ENCODE measurements around the gene MON1A.
"Not testable (repeated sequence)": the region's sequence is repeated elsewhere in the genome, so short reads cannot be mapped to it uniquely, and the experiment has no call there.

Gene MON1A

GRCh38 chr3:49927798-49928197, 1.8 kb downstream of the MON1A start:
- no peak for TF ChIP-seq CTCF (IDR thresholded peaks at IDR 0.05; ENCODE audit: low read depth, low read length)
- Histone ChIP-seq H3K27ac (no peak overlapping the region), H3K27me3 (ENCODE audit: insufficient read depth, low read depth, severe bottlenecking) (no peaks in the 10 kb centered on the region), H3K4me3 (ENCODE audit: low read depth, low read length) (no peak overlapping the region), H3K9me3 (ENCODE audit: severe bottlenecking) (no peaks in the 10 kb centered on the region), H3K36me3 (peaks cover 7% of the 10 kb centered on the region; the same call in 1 of the 2 replicates)
- DNase-seq, result no peak

GRCh38 chr3:49926117-49926728, 3.4 kb downstream of the MON1A start:
- Histone ChIP-seq H3K27ac (no peak overlapping the region), H3K36me3 (peaks cover 7% of the 10 kb centered on the region; the same call in 1 of the 2 replicates), H3K27me3 (ENCODE audit: insufficient read depth, low read depth, severe bottlenecking) (no peaks in the 10 kb centered on the region), H3K9me3 (ENCODE audit: severe bottlenecking) (no peaks in the 10 kb centered on the region), H3K4me3 (ENCODE audit: low read depth, low read length) (no peak overlapping the region)
- no peak for DNase-seq
- TF ChIP-seq CTCF (IDR thresholded peaks at IDR 0.05; ENCODE audit: low read depth, low read length), result no peak

- Histone ChIP-seq H3K9me3 (ENCODE audit: severe bottlenecking) (no peaks in the 10 kb centered on the region), H3K27me3 (ENCODE audit: insufficient read depth, low read depth, severe bottlenecking) (no peaks in the 10 kb centered on the region), H3K36me3 (peaks cover 7% of the 10 kb centered on the region; the same call in 1 of the 2 replicates), H3K27ac (no peak overlapping the region), H3K4me3 (ENCODE audit: low read depth, low read length) (no peak overlapping the region)
- no peak for TF ChIP-seq CTCF (IDR thresholded peaks at IDR 0.05; ENCODE audit: low read depth, low read length)
- DNase-seq, result no peak
Measured at GRCh38 chr3:49925485-49925884, 4.1 kb downstream of the MON1A start.

DNA sequence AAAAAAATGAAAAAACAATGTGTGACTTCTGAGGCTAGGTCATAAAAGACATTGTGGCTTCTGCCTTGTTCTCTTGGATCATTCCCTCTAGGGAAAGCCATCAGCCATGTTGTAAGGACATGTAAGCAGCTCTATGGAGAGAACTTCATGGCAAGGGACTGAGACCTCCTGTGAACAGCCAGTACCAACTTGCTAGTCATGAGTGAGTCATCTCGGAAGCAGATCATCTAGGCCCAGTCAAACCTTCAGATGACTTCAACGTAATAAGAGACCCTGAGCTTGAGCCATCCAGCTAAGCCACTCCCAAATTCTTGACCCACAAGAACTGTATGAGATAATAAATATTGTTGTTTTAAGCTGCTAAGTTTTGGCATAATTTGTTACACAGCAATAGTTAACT, 4.9 kb downstream of the MON1A start:
- no peak for TF ChIP-seq CTCF (IDR thresholded peaks at IDR 0.05; ENCODE audit: low read depth, low read length)

GRCh38 chr3:49917806-49918590, 11.6 kb downstream of the MON1A start:
- H3K9me3 ChIP-seq (ENCODE audit: severe bottlenecking); H3K4me3 ChIP-seq (ENCODE audit: low read depth, low read length); H3K27me3 ChIP-seq (ENCODE audit: insufficient read depth, low read depth, severe bottlenecking); H3K27ac ChIP-seq; DNase-seq; H3K36me3 ChIP-seq: not testable (repeated sequence)

More for the DNA sequence above, 4.9 kb downstream of the MON1A start:
- Histone ChIP-seq H3K27ac (no peak overlapping the region), H3K9me3 (ENCODE audit: severe bottlenecking) (no peaks in the 10 kb centered on the region), H3K27me3 (ENCODE audit: insufficient read depth, low read depth, severe bottlenecking) (no peaks in the 10 kb centered on the region), H3K36me3 (peaks cover 7% of the 10 kb centered on the region; the same call in 1 of the 2 replicates), H3K4me3 (ENCODE audit: low read depth, low read length) (no peak overlapping the region)
- no peak for DNase-seq

DNA sequence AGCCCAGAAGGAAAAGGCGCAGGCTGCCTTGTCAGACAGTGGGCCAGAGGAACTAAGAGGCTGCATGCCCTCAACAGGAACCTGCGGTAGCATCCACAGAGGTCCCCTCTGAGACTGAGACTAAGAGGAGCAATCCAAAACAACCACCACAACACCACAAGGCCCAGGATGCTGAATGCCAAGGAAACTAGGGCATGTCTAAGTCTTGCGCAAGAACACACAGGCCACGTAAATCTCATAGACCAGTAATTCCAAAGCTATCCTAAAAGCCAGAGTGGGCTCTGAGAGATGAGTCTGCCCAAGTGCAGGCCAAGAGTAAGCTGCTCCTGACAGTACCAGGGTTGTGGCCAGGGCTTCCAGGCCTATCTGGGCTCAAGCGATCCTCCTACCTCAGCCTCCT, 12.9 kb downstream of the MON1A start:
- Histone ChIP-seq H3K9me3 (ENCODE audit: severe bottlenecking) (no peaks in the 10 kb centered on the region), H3K36me3 (peaks cover 7% of the 10 kb centered on the region), H3K4me3 (ENCODE audit: low read depth, low read length) (no peak overlapping the region), H3K27me3 (ENCODE audit: insufficient read depth, low read depth, severe bottlenecking) (no peaks in the 10 kb centered on the region), H3K27ac (no peak overlapping the region)
- no peak for TF ChIP-seq CTCF (IDR thresholded peaks at IDR 0.05; ENCODE audit: low read depth, low read length)
- DNase-seq, result no peak
